ENCODE measurements around the gene B3GNT7.
"Not testable (repeated sequence)": the region's sequence is repeated elsewhere in the genome, so short reads cannot be mapped to it uniquely, and the experiment has no call there.

Gene B3GNT7

DNA sequence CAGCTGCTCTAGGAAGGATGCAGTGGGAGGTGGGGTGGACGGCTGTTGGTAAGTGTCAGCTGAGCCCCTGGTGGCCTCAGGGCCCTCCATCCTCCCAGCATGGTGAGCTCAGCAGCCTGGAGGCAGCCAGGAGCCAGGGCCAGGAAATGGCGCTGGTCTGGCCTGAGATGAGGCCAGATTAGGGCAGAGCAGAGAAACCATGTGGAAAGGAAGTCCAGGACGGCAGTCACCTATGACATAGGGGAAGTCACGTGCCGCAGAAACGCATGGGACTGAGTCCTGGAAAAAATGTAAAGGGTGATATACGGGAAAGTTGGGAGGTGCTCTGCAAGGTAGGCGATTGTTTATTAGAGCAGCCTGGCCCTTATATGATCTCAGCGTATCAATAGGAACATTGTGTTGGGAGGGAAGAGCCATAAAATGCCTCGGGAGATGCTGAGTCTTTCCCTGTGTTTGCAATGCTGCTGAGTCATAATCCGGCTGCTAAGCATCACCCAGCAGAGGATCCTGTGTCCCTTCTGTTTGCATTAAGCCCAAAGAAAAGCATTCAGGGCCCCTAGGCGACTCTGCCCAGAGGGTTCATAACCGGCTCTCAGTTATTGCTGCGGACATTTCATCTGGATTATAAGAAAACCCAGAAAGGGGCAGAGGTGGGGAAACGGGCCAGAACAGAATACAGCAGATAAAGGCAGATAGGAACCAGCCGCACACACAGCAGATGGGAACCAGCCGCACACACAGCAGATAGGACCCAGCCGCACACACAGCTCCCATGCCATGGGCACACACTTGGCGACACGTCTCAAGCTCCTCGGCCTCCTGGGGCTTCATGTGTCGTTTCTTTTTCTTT is 30.3 kb upstream of the B3GNT7 start:
- no peak for DNase-seq (ENCODE audit: low read depth in 1 of 2, low spot score in 1 of 2)

- no peak for DNase-seq (ENCODE audit: low read depth in 1 of 2, low spot score in 1 of 2)
Measured at GRCh38 chr2:231367178-231367577, 28.3 kb upstream of the B3GNT7 start.

DNA sequence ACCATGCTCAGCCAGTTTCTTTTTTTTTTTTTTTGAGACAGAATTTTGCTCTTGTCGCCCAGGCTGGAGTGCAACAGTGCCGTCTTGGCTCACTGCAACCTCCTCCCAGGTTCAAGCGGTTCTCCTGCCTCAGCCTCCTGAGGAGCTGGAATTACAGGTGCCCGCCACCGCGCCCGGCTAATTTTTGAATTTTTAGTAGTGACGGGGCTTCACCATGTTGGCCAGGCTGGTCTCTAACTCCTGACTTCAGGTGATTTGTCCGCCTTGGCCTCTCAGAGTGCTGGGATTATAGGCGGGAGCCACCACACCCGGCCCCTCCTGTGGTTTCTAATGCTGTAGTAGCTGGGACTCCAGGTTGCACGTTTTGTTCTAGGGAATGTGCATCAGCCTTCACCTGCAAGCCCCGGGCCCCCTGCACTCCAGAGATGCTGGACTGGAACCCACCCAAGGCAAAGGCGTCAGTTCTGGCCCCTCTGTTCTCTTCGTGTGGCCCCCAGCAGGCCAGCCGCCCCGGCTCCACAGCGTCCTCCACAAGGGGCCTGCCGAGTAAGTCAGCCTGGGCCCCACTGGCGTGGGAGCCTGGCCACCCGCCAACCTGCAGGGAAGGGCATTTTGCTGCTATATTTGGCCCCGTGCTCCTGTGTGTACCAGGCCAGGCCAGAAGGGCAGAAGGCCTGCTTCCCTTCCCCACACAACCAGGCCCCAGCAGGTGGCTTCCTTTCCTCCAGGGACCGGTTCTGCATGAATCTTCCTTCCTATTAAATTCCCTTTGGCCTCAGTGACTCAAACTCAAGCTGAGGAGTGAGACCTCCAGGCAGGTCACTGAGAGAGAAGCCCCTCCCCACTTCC is 25.7 kb upstream of the B3GNT7 start:
- no peak for DNase-seq (ENCODE audit: low read depth in 1 of 2, low spot score in 1 of 2)

DNA sequence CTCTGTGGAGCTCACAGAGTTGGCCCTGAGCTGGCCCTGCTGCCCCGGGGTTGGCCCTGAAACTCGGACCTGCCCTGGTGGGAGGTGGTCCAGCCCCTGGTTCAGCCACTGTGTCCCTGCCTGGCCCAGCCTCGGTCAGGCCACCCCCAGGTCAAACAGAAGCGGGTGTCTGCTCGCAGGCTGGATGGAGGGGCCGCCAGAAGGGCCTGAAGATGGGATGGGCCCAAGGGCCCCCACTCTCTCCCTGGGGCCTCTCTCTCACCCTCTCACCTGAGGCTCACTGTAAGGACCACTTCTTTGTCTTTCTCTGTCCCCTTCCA is 25.1 kb upstream of the B3GNT7 start:
- no peak for DNase-seq (ENCODE audit: low read depth in 1 of 2, low spot score in 1 of 2)

DNA sequence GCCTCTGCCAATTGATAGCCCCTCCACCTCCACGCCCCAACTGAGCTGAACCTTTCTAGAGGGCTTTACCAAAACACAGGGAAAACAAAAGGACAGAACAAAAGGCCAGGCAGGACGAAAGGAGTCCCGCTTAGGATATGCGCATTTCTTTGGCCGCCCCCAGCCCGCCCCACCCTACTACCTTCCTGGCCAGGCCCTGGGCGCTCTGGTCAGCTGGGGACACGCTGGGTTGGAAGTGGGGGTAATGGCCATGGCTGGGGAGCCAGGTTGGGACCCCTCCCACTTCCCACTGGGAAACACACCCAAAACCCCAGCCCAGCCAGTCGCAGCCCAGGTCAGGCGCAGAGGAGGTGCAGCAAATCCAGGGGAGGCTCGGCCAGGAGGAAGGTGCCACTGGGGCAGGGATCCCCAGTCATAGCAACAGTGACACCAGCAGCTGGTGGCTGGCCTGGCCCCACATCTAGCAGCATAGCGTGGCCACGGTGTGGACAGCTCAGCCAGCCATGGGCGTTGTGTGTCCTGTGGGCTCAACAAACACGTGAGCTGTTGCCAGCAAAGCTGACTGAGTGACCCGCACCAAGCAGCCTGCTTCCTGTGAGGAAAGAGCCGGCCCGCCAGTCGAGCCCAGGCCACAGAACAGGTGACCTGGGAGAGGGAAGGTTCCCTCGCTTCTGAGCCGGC is 24.6 kb upstream of the B3GNT7 start:
- no peak for DNase-seq (ENCODE audit: low read depth in 1 of 2, low spot score in 1 of 2)

DNA sequence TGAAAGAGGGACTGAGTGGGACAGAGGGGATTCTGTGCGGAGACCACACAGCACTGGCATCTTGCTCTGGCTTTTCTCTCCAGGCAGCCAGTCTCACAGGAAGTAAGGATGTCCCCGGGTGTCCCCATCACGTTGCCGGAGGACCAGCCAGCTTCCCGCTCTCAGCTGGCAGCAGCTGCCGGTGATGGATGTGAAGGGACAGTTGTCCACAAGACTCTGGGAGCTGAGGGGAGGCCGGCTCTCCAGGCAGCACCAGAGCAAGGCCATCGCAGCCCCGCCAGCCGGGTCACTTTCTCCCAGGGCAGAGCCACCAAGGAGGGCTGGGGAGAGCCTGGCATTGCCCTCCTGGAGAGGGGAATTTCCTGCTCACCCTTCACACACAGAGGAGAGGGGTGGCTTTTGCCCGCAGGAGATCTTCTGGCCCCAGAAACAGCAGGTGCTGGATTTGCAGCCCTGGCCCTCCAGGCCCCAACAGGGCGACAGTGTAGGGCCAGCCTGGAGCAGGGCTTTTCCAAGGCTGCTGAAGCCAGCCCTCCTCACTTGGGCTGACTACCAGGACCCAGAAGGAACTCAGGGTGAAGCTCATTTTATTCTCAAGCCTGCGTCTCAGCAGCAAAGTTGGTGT is 24.0 kb upstream of the B3GNT7 start:
- DNase-seq (ENCODE audit: low read depth in 1 of 2, low spot score in 1 of 2): no peak

- no peak for DNase-seq (ENCODE audit: low read depth in 1 of 2, low spot score in 1 of 2)
Measured at GRCh38 chr2:231372326-231372725, 23.2 kb upstream of the B3GNT7 start.

- DNase-seq (ENCODE audit: low read depth in 1 of 2, low spot score in 1 of 2): no peak
Measured at GRCh38 chr2:231373184-231373583, 22.3 kb upstream of the B3GNT7 start.

DNA sequence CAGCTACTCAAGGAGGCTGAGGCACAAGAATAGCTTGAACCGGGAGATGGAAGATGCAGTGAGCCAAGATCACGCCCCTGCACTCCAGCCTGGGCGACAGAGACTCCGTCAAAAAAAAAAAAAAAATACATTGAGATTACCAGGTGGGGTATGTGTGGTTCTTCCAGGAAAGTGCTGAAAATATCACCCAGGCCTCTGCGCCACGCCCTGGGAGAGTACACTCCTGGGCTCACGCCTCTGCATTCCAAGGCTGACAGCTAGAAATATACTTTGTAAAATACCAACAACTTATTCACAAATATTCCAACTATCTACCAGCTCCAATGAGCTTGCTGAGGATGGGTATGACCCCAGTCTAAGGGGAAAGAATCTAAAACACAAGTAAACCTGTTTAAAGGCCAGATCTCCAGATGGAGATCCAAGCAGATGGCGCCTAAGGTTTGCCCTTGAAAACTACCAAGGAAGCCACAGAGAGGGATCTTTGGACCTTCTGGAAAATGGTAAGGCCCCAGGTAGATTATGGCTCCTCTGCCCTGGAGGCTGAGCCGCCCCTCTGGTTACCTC is 21.6 kb upstream of the B3GNT7 start:
- DNase-seq (ENCODE audit: low read depth in 1 of 2, low spot score in 1 of 2): no peak

DNA sequence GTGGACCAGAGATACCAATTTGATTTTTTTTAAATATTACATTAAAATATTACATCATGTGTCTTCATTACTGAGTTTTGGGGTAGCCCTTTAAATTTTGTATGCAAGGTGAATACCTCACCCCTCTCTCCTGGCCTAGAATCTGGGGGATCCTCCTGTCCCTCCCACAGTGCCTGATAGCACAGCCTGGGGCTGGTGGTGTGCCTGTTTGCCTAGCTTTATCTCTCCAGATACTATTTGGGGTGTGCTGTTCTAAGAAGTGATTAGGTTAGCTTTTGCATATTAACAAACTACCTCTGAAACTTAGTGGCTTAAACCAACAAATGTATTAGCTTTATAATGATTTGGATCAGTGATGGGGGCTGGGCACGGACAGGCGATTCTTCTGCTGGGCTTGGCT is 20.7 kb upstream of the B3GNT7 start:
- DNase-seq (ENCODE audit: low read depth in 1 of 2, low spot score in 1 of 2): no peak

- not testable (repeated sequence) for DNase-seq (ENCODE audit: low read depth in 1 of 2, low spot score in 1 of 2)
Measured at GRCh38 chr2:231375994-231376615, 19.4 kb upstream of the B3GNT7 start.

- DNase-seq (ENCODE audit: low read depth in 1 of 2, low spot score in 1 of 2): no peak
Measured at GRCh38 chr2:231376857-231377256, 18.7 kb upstream of the B3GNT7 start.

DNA sequence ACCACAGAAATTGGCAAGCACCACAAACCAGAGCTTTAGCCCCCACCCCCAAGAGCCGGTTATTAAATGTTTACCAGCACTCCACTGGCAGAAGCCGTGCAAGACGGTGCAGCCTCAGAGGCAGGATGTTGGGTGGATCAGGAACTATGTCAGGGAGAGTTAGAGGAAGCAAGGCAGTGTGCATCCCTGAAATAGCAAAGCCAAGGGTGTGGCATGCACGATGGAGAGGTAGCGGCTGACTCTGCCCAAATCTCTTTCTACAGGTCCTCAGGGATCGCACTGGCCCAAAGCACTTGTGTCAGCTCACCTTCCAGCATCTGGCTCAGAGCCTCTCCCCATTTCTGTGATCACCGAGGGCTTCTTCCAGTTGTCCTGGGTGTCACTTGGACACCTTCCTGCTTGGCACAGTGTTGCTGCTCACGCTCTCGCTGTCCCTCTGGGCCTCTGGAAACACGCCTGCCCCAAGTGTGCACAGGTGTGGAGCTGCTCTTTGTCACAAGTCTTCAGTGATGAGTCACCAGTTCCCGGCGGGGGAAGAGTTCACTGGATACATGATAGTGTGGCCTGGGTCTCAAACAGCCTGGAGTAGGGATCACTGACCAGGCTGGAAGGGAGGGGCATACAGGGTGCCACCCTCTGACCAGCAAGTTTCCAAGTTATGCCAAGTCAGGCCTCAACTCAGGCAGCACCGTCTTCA is 17.3 kb upstream of the B3GNT7 start:
- no peak for DNase-seq (ENCODE audit: low read depth in 1 of 2, low spot score in 1 of 2)

DNA sequence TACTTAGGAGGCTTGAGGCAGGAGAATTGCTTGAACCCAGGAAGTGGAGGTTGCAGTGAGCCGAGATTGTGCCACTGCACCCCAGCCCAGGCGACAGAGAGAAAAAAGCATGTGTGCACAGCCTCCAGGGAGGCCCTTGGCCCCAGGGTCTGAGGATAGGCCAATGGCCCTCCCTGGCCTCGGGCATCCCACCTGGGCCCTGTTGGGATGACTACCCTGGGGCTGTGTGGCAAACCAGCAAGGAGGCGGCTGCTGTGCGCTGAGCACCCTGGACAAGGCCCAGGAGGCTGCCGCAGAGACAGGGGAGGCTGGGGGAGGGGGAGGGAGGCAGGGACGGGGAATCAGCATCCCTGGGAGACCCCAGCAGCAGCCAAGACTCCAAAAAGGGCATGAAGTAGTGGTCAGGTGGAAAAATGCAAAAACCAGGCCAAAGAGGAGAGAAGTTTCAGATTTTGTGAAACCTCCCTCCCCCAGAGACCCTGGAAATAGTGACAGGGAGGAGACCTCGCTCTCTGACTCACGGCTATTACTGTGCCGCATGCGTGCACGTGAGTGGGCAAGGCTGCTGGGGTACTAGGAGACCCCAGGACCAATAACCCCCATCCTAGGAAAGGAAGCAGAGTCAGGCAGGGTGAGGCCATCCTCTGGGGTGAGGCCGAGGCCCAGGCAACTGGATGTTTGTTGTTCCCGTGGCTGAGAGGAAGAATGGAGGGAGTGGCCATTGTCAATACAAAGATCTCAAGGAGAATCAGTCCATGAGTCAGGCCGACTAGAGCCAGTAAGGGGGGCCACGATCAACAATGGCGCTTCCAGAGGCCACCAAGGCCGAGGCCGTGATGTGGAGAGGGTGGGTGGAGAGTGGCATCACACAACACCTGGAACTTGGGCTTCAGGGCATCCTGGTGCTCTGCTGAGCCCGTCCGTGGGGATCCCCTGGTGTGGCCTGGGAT is 16.0 kb upstream of the B3GNT7 start:
- DNase-seq (ENCODE audit: low read depth in 1 of 2, low spot score in 1 of 2): no peak

DNA sequence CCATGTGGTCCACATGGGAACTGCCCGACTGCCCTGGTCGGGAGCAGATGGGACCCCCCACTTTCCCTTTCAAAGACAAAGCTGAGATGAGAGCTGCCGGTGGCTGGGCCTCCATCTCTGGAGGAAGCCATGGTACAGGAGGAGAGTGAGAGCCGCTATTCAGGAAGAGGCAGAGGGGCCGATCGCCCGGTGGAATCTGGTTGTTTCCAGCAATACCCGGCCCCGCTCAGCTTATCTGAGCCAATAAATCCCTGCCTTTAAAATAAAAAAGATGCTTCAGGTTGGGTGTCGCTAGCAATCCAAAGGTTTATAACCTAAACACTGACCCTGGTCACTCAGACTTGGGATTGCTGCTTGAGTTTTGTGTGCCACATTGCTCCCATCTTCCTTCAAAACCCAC is 15.2 kb upstream of the B3GNT7 start:
- DNase-seq (ENCODE audit: low read depth in 1 of 2, low spot score in 1 of 2): no peak

- no peak for DNase-seq (ENCODE audit: low read depth in 1 of 2, low spot score in 1 of 2)
Measured at GRCh38 chr2:231380991-231381847, 14.3 kb upstream of the B3GNT7 start.

DNA sequence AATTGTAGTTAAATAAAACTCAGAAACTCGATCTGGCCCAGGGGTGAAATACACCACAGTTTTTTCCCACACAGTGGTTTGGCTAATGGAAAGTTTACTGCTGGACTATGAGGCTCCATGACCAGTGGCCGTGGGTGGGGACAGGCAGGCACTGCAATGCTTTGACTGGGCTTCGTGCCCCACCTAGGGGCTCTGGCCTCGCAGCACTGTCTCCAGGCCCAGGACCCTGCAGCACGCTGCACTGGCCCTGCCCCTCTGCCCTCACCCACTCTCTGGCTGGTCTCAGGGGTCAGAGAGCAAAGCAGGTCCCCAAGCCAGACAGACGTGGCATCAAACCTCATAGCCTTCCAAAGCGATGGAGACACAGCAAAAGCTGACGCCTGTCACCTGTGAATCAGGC is 13.4 kb upstream of the B3GNT7 start:
- no peak for DNase-seq (ENCODE audit: low read depth in 1 of 2, low spot score in 1 of 2)

Measured in activated T-helper 1 cell treated with anti-CD3 and anti-CD28 coated beads, Interleukin-2, amount 50 U/mL, for 16 hours (primary cell).